Activated CD4-positive, alpha-beta T cell treated with anti-CD3 and anti-CD28 coated beads, Interleukin-2, Interleukin-6, amounts not matched to agents 100 ng/mL and 50 ng/mL, durations not matched to agents 16 hours and 8 hours (primary cell): ENCODE measurements around the gene ABCA9.
"Not testable (repeated sequence)": the region's sequence is repeated elsewhere in the genome, so short reads cannot be mapped to it uniquely, and the experiment has no call there.

Source experiments
- DNase-seq: peaks from one replicate; pipeline ENCODE4 v3.0.0-alpha.2; 2020

The ABCA9 gene

DNA sequence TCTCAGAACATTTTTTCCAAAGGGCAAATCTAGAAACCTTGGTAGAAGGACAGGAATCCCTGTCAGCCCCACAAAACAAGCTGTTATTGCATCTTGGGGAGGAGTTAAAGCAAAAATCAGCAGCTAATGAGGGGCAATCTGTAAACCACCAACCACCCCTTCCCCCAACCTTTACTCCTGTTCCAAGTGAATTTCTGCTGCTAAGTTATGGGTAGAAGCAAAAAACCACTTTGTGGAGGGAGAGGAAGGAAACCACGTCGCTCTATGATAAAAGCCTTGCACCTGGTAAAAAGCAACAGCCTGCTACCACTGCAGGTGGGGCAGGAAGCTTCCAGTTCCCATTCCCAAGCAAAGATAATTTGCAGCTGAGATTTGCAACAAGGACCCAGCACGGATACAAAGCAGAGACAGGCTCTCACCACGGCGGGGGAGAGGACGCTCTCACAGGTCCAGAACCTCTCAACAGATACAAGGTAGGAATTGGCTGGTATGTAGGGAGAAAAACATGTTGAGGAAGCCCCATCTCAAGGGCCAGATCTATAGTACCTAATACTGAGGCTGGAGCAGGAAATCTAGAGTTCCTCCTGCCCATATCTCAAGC, 116.2 kb downstream of the ABCA9 start:
- no peak for DNase-seq

DNA sequence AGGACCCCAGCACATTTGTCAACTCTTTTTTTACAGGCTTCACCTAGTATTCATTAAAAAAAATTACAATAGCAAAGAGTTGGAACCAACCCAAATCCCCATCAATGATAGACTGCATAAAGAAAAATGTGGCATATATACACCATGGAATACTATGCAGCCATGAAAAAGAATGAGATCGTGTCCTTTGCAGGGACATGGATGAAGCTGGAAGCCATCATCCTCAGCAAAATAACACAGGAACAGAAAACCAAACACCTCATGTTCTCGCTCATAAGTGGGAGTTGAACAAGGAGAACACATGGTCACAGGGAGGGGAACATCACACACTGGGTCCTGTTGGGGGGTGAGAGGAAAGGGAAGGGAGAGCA, 116.9 kb downstream of the ABCA9 start:
- DNase-seq = not testable (repeated sequence)

DNA sequence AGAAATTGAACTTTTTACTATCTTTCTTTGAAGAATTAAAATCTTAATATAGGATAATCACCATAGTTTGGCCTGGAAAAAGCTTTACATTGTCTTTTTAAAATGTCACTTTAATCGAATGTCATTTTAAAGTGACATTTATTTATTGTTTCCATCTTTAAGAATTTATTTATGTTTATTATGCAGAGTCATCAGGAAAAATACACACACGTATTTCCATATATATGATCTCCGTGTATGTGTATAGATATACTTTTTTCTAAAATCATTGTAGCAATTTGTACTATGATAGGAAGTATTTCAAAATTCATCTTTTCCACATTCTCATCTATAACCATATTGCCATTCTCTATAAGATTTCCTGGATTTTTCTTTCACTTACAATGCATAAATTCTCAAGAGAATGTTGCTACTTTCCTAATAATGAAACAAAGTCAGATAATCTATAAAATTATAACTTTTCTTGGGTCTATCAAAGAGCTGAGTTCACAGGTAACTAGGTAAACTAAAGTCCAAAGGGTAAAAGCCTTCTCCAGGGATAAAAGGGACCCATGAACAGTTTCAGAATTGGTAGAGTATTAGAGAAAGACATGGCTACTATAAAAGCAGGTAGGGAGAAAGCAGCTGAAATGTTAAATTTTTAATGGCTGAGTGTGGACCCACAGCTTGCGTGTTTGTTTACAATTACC, 117.5 kb downstream of the ABCA9 start:
- no peak for DNase-seq

DNA sequence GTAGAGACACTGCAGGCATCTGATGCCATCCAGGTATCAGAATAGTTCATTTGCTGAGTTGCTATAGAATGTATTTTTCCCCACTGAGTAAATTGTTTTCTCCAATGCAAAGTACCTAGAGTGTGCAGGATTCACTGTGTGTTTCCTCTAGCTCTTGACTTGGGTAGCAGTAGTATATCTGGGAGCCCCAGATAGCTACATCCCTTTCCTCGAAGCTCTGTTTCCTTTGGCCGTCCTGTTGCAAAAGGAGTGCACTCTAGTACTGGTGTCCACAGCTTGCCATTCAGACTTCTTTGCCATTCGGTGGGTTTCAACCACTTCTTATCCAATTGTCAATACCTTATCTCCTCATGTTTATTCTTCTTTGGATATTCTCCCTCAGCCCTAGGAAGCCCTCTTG, 118.3 kb downstream of the ABCA9 start:
- DNase-seq = no peak

DNA sequence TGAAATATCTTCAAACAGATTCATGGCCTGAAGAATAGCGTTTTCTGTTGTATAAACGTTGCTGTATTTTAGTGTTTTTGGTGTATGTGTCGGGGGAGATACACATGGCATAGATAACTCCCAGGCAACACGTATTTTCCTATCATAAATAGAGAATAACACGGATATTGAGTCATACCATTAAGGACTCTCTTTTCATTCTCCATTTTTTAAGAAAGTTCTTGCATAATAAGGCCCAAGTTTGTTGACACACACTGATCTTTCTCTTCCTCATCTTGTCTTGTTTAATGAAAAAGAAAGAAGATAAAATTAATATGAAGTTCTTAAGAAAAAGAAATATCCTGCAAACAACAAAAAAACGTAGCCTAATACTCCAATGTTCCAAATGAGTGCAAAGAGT, 119.0 kb downstream of the ABCA9 start:
- no peak for DNase-seq

DNA sequence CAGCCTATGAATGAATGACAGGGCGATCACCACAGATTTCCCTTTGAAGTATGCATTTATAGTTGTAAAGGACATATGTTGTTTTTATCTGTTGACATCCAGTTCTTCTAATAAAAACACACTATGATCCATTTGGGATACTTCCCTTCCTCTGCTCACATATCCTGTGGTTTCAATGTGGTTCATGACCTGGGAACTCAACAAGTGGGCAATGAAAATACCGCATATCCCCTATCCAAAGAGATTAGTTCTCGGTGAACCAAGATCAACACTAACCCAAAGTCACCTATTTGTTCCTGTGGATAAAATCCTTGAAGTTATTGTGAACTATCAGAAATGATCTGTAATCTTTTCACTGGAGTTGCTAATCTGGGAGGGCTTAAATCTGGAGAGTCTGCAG, 121.5 kb downstream of the ABCA9 start:
- no peak for DNase-seq

DNA sequence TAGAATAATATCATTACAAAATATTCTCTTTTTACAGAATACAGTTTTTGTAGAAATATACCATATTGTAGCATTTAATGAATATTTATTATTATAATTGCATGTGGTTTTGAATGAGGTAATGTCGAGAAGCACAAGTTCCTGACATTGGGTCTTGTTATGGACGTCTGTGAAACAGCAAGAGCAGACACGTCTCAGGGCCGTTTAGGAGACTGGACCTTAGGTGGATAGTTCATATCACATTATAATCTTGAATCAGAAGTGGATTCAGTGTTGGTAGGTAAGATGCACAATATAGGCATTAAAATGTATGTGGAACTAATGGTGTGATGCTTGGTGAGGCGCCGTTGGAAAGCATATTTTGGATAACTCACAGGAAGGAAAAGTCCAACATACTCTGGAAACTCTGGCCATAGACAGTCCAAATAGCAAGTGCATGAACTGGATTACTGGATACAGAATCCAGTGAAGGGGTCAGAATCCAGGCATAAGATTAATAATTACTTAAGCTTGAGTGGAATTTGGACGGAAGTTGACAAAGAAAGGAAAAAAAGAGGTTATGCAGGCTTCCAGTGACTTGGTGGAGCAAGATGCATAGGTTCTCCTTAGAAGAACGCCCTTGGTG, 122.7 kb downstream of the ABCA9 start:
- no peak for DNase-seq

DNA sequence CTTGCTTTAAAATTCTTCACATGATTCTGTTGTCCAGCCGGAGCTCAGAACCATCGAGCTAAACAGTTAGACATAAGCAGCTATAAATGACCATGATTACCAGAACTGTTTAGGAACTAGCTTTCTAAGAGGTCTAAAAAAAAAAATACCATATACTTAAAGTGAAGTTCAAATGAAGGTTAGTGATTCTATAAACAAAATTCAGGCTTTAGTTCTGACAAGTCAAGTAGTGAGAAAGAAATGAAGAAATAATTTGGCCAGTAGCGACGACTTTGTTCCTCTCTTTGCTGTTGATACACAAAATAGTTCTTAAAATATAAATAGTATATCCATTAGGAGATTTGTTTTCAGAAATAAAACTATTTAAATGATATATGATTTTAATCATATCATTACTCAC, 133.2 kb downstream of the ABCA9 start:
- DNase-seq = no peak

DNA sequence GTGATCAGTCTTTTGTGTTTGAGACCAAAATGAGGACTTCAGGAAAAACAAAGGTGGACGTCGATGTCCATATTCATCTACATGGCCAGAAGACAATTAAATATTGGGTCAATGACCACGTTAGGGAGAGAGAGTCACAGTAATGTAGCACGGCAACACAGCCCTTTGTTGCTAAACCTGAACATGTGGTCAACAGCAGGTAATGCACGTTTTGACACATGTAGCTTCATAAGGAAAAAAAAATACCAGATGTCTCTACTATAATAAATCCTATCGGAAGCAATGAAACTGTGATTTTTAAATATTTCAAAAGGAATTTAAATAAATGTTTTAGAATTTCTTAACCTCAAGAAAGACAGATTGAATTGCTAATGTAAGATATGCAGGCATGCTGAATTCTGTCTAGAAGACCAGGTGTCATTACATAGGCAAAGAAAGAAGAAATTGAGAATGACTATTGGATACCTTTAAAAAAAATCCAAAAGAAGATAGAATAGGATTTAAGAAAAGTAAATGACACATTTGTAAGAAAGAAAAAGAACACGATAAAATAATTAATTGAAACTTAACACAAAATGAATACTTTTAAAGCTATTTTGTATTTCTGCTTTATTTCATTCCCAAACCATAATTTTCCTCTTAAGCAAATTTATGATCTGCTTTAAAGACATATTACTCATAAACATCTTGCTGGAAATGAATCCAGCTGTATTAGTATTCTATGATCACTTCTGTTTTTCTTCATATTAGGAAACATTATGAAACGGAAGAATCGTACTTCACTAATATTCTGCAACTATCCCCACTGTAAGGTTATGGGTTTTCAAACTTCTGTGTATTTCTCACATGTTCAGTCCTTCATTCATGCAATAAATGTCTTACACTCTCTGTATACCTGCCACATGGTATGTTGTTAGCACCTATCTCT, 135.7 kb downstream of the ABCA9 start:
- no peak for DNase-seq
